Globus pallidus (tissue), 1 donor: ENCODE data around the gene MAPKAP1.
A peak's percentile ranks its signal among the peaks of the same experiment; 100 is the strongest.

Experiments used
- DNase-seq: peaks from one replicate; pipeline ENCODE4 v3.0.0-alpha.2; 2015; ENCODE audit warnings: low spot score

Gene MAPKAP1

GRCh38 chr9:125513303-125513667 lies 193.7 kb downstream of the MAPKAP1 start:
- no peak for DNase-seq

- no peak for DNase-seq
These were observed 195.0 kb downstream of the MAPKAP1 start for GRCh38 chr9:125511789-125512660.

GRCh38 chr9:125510980-125511379 lies 196.0 kb downstream of the MAPKAP1 start:
- no peak for DNase-seq

- no peak for DNase-seq
These were observed 197.5 kb downstream of the MAPKAP1 start for GRCh38 chr9:125509476-125509875.

- no peak for DNase-seq
These were observed 198.8 kb downstream of the MAPKAP1 start for GRCh38 chr9:125508249-125508648.

GRCh38 chr9:125507226-125507625 lies 199.8 kb downstream of the MAPKAP1 start:
- DNase-seq, result no peak

DNA sequence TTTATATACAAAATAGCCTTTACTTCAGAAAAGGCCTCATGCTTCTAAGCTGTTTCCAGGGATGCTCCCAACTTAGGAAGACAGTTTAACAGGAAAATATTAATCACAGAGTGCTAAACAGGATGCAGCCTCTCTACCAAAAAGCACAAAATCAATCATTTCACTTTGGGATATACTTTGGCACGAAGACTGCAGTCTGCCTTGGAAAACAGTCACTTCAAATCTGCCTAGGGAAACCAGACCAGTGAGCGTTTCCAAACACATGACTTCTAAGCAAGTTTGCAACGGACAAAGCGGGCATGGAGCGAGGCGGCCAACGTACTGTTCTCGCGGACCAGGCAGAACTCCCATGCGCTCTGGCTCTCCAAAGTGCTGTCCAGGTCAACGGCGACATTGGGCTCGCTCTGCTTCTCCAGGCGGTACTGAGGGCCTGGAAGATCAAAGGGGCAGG lies 201.0 kb downstream of the MAPKAP1 start:
- peak; percentile 15 for DNase-seq

GRCh38 chr9:125504616-125505015 lies 202.4 kb downstream of the MAPKAP1 start:
- DNase-seq, result no peak

DNA sequence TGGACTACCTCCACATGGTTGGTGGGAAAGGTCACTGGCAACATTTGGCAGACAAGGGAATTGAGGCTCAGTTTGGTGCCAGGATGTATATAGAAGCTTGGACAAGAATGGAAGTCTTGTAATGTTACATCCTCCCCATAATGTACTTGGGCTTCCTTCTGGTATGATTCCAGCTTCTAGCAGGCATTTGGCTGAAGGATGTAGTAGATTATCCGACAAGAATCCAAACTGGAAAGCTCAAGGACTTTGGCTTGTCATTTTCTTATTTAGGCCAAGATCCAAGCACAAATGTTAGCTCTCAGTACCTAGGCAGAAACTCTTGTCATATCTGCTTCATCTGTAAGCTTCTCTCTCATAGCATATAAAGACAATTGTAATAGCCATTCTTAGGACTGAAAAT lies 209.1 kb downstream of the MAPKAP1 start:
- DNase-seq, result no peak

- no peak for DNase-seq
These were observed 209.5 kb downstream of the MAPKAP1 start for GRCh38 chr9:125497478-125497877.

- no peak for DNase-seq
These were observed 210.6 kb downstream of the MAPKAP1 start for GRCh38 chr9:125496313-125496834.

- DNase-seq, result no peak
These were observed 211.6 kb downstream of the MAPKAP1 start for GRCh38 chr9:125495172-125496119.

DNA sequence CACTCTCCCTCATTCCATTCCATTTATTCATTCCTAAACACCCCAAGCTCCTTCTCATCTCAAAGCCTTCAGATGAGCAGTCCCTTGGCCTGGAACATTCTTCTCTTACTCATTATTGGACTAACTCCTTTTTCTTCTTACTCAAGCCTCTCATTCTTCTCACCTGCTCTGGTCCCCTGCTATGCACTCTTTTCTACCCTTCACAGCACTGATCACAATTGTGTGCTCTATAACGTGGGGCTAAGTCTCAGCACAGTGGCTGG lies 212.4 kb downstream of the MAPKAP1 start:
- DNase-seq, result no peak

GRCh38 chr9:125493881-125494652 lies 212.9 kb downstream of the MAPKAP1 start:
- DNase-seq, result no peak

DNA sequence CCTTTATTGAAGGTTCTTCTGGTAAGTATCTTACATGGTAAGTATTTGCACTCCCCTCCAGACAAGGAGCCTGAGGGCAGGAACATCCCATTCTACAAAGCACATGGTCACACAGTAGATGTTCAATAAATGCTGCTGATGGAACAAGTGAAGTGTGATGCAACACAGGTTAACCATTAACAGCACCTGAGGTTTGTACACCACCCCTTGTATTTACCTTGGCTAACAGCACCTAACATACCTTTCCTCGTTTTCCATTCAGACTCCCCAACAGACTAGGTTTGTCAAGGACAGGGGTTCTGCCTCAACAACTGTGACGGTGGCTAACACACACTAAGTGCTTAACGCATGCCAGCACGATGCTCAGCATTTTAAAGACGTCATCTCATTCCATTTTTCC lies 213.6 kb downstream of the MAPKAP1 start:
- no peak for DNase-seq

- DNase-seq, result no peak
These were observed 214.3 kb downstream of the MAPKAP1 start for GRCh38 chr9:125492719-125493118.

GRCh38 chr9:125487842-125488241 lies 219.2 kb downstream of the MAPKAP1 start:
- no peak for DNase-seq

GRCh38 chr9:125486576-125486975 lies 220.4 kb downstream of the MAPKAP1 start:
- DNase-seq, result no peak

- no peak for DNase-seq
These were observed 220.9 kb downstream of the MAPKAP1 start for GRCh38 chr9:125486152-125486508.

DNA sequence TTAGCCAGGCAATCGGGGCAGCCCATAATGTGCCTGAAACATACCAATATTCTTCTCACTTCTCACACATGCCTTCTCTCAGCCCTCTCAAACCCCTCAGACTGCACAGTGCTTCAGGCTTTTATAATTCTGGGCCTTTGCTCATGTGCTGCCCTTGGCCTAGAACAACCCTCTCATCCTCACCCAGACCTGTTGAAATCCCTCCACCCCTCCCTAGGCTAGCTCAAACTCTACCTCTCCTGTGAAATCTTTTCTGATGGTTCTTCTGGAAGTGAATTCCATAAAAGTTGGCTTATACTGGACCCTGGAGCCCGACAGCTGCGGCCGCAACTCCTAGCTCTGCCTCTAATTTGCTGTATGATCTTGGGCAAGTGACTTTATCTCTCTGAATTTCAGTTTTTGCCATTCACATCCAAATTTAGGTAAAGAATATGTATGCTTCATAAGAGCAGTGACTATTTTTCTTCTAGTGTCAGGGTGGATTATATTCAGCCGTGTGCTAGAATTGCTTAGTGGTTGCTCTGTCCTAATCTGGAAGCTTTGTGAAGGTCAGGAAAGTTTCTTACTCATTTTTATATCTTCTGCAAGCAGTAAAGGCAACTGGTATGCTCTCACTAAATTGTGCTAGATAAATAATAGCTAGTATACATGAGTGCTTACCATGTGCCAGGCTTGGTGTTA lies 221.4 kb downstream of the MAPKAP1 start:
- no peak for DNase-seq
